Spinal cord (tissue), 10 donors: ENCODE measurements around the gene ZRANB1. TPM values are rescaled to one million over a fixed set of nuclear protein-coding genes. Genes with fewer than 3 reads are reported as not detected.

Experiments used
- DNase-seq, 6 donors: peaks; one replicate each; pipeline versions ENCODE4 v3.0.0 to v3.0.0-alpha.2; 2013 to 2015; ENCODE audit warnings: low spot score in 6 of 6, low read depth in 4 of 6
- H3K27ac ChIP-seq: one replicate; pipeline ENCODE4 v1.5.1; 2013; ENCODE audit warnings: low read depth, low read length, control low read depth
- H3K27me3 ChIP-seq: one replicate; pipeline ENCODE4 v1.6.1; 2013; ENCODE audit warnings: low read length; ENCODE audit not compliant: control insufficient read depth, insufficient read depth
- H3K36me3 ChIP-seq: one replicate; pipeline ENCODE4 v1.6.1; 2013; ENCODE audit warnings: low read length; ENCODE audit not compliant: control insufficient read depth, insufficient read depth
- H3K4me1 ChIP-seq: one replicate; pipeline ENCODE4 v1.6.1; 2013; ENCODE audit warnings: low read length; ENCODE audit not compliant: control insufficient read depth, insufficient read depth
- H3K4me3 ChIP-seq: one replicate; pipeline ENCODE4 v1.5.1; 2013; ENCODE audit warnings: low read depth, low read length, control low read depth
- H3K9me3 ChIP-seq: one replicate; pipeline ENCODE4 v1.6.1; 2013; ENCODE audit warnings: low read length; ENCODE audit not compliant: control insufficient read depth, insufficient read depth
- WGBS: methylation state at CpG from one replicate; pipeline ENCODE4 v1.1.5; 2013; ENCODE audit warnings: missing lambda C conversion rate; ENCODE audit not compliant: insufficient coverage; 5-methylcytosine and 5-hydroxymethylcytosine counted together
- long read RNA-seq, 4 donors: transcript quantifications; one replicate each; lab custom pipeline, GENCODE V29; 2026
- polyA plus RNA-seq, 2 donors: library from polyadenylated mRNA; unstranded; fragments of 120-200 nt; gene quantifications; one replicate each; pipeline ENCODE4 v1.2.1, GENCODE V29; 2013; ENCODE audit not compliant: insufficient read length in 2 of 2
- total RNA-seq, 2 donors: library from RNA; depleted of rRNA in 1 of 2; stranded (reverse); fragments of 120-200 nt in 1 of 2; fragments of >200 nt in 1 of 2; gene quantifications; one replicate each; pipeline versions ENCODE4 v1.2.3 to v1.2.4, GENCODE V29; 2013 to 2014
- donor health status: healthy.

Gene ZRANB1
- 10 to 100 TPM; 36.8 to 47.3 TPM for total RNA-seq
- polyA plus RNA-seq = 10 to 100 TPM; 25.5 to 26.5 TPM
- long read RNA-seq, donor 1, full-length matches to known transcripts = 8 of 64 reads
- long read RNA-seq, donor 1, partial matches to known transcripts = 25 of 64 reads
- long read RNA-seq, donor 1, other reads (novel, unspliced or antisense) = 31 of 64 reads
- long read RNA-seq, donor 2, full-length matches to known transcripts = 1 of 1 reads
- long read RNA-seq, donor 2, partial matches to known transcripts = 0 of 1 reads
- long read RNA-seq, donor 2, other reads (novel, unspliced or antisense) = 0 of 1 reads
- long read RNA-seq, donor 3, full-length matches to known transcripts = 3 of 3 reads
- long read RNA-seq, donor 3, partial matches to known transcripts = 0 of 3 reads
- long read RNA-seq, donor 3, other reads (novel, unspliced or antisense) = 0 of 3 reads
- long read RNA-seq, donor 4, partial matches to known transcripts = 87 of 95 reads
- long read RNA-seq, donor 4, other reads (novel, unspliced or antisense) = 8 of 95 reads

- Histone ChIP-seq H3K4me3 (no peak within 1 kb of the TSS), H3K4me1 (no peaks in the 10 kb centered on the region), H3K27me3 (no peaks in the 10 kb centered on the region), H3K9me3 (no peaks in the 10 kb centered on the region), H3K27ac (no peak within 1 kb of the TSS), H3K36me3 (no peaks in the 10 kb centered on the region)
- WGBS = no CpG with 5 or more reads among the region's 4 CpGs
- DNase-seq = peak in 1 of 6 donors; percentile 29
These were observed at the start of gene ZRANB1 for GRCh38 chr10:124941823-124942222. ZRANB1 (plus strand) TSS chr10:124942123; CDS start chr10:124942494, 371 bp downstream.

DNA sequence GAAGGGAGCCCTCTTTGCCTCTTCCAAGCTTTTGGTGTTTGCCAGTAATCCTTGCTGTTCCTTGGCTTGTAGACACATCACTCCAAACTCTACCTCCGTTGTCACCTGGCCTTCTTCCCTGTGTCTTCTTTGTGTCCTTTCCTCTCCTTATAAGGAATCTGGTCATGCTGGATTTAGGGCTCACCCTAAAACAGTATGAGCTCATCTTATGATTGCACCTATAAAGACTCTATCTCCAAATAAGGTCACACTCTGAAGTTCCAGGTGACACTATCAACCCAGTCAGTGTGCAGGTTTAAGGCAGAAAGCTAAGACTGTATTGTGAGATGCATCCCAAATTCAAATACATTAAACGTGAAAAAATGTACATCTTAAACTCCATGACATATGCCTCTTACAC lies 49.0 kb upstream of the ZRANB1 start:
- H3K36me3 ChIP-seq = no peaks in the 10 kb centered on the region

DNA sequence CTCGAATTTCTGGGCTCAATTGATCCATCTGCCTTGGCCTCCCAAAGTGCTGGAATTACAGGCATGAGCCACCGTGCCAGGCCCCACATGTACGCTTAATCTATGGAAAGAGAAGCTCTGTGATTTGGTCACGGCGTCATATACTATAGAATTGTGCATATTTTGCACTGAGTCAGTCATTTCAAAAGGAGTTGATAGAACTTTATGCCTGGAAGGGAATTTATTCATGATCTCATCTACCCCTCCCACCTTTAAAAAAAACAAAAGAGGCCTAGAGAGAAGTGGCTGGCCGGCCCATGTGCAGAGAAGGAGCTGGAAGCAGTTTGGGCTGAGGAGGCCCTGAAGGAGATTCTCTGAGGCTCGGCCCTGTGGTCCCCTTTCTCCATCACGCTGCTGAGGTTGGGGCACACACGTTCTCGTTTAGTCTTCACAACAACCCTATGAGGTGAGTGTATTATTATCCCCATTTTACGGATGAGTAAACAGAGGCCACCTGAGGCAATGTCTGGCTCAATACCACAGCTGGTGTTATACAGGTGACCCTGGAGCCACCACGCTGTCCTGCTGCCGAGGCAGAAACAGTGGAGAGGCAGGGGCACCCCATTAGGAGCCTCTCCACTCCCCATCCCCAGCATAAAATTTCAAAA lies 47.2 kb upstream of the ZRANB1 start:
- 78% methylated on average over 3 of the region's 13 CpGs for whole genome bisulfite sequencing
- no peaks in the 10 kb centered on the region for H3K9me3 ChIP-seq
- no peak overlapping the region for H3K4me3 ChIP-seq
- DNase-seq = no peak
- no peaks in the 10 kb centered on the region for H3K4me1 ChIP-seq
- no peak overlapping the region for H3K27ac ChIP-seq
- no peaks in the 10 kb centered on the region for H3K36me3 ChIP-seq
- H3K27me3 ChIP-seq = no peaks in the 10 kb centered on the region

More for the DNA sequence above, 49.0 kb upstream of the ZRANB1 start:
- Histone ChIP-seq H3K4me1 (no peaks in the 10 kb centered on the region), H3K27ac (no peak overlapping the region), H3K9me3 (no peaks in the 10 kb centered on the region), H3K27me3 (no peaks in the 10 kb centered on the region), H3K4me3 (no peak overlapping the region)
- no peak for DNase-seq
- 33% methylated on average over 1 of the region's 2 CpGs for WGBS

- Histone ChIP-seq H3K27me3 (no peaks in the 10 kb centered on the region), H3K36me3 (no peaks in the 10 kb centered on the region), H3K9me3 (no peaks in the 10 kb centered on the region), H3K4me3 (no peak overlapping the region), H3K4me1 (no peaks in the 10 kb centered on the region), H3K27ac (no peak overlapping the region)
- DNase-seq = no peak
- WGBS = no CpG with 5 or more reads among the region's 4 CpGs
These were observed 45.2 kb upstream of the ZRANB1 start for GRCh38 chr10:124896751-124897150.

DNA sequence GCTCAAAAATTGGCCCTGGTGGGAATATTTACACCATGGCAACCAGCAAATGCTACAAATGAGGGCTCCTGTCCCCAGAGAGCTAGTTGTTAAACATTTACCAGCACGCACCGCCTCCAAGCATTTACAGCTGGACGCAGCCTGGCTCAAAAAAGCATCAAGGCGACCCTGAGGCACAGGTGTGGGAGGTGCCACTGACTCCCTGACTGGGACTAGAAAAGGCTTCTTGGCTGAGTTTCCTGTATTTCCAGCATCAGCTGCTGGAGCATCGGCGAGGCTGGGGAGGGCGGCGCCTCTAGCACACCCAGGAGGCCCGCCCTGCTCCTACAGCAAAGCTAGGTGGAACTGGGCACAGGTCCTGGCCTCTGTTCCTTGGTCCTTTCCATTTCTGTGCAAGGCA lies 43.5 kb upstream of the ZRANB1 start:
- H3K9me3 ChIP-seq = no peaks in the 10 kb centered on the region
- H3K27me3 ChIP-seq = no peaks in the 10 kb centered on the region
- 59% methylated on average over 8 of the region's 9 CpGs for WGBS
- H3K4me3 ChIP-seq = no peak overlapping the region
- no peak overlapping the region for H3K27ac ChIP-seq
- DNase-seq = peak in 1 of 6 donors; percentile 57
- H3K36me3 ChIP-seq = no peaks in the 10 kb centered on the region
- H3K4me1 ChIP-seq = no peaks in the 10 kb centered on the region

GRCh38 chr10:124899151-124899550 lies 42.8 kb upstream of the ZRANB1 start:
- H3K36me3 ChIP-seq = no peaks in the 10 kb centered on the region
- DNase-seq = no peak
- 95% methylated on average over 10 of the region's 11 CpGs for WGBS
- no peaks in the 10 kb centered on the region for H3K27me3 ChIP-seq
- H3K4me1 ChIP-seq = no peaks in the 10 kb centered on the region
- no peak overlapping the region for H3K27ac ChIP-seq
- H3K4me3 ChIP-seq = no peak overlapping the region
- H3K9me3 ChIP-seq = no peaks in the 10 kb centered on the region

DNA sequence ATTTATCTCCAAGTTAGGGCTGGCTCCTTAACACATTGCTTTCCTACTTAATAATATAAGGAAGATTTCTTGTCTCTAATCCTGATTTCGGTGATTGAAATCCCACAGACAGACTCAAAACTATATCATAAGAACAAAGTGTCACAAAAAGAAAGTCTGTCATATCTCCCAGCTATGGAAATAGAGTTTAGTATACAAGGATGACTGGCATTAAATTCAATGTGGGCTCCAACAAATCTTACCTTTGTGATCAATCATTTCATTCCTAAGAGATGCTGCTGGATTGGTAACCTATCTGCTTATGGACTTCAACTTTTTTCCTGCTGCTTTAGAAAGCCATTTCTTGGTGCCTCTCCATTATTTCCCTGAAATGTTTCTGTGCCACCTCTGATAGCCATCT lies 39.5 kb upstream of the ZRANB1 start:
- no peaks in the 10 kb centered on the region for H3K4me1 ChIP-seq
- H3K4me3 ChIP-seq = no peak overlapping the region
- no peaks in the 10 kb centered on the region for H3K27me3 ChIP-seq
- DNase-seq = no peak
- no peaks in the 10 kb centered on the region for H3K9me3 ChIP-seq
- WGBS = no CpG with 5 or more reads among the region's 1 CpG
- no peaks in the 10 kb centered on the region for H3K36me3 ChIP-seq
- H3K27ac ChIP-seq = no peak overlapping the region

DNA sequence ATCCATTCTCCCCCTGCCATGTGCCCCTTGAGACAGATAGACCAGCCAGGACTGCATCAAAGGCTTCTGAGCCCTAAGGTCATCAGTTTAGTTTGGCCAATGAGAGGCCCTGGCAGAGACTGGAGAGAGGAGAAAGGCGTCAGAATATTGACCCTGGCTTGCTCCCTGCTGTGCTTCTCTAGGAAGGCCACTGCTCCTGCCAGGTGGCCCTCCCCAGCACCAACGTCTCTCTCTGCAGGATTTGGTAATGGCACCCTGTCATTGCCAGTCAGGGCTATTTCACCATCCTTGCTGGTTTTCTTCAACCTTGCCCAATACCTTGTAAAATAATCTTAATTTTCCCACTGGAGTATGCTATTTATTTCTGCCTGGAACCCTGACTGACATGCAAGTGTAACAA lies 38.8 kb upstream of the ZRANB1 start:
- H3K4me3 ChIP-seq = no peak overlapping the region
- H3K27ac ChIP-seq = no peak overlapping the region
- no peaks in the 10 kb centered on the region for H3K4me1 ChIP-seq
- peak in 1 of 6 donors; percentile 54 for DNase-seq
- 0% methylated on average over 2 of the region's 2 CpGs for WGBS
- H3K27me3 ChIP-seq = no peaks in the 10 kb centered on the region
- H3K36me3 ChIP-seq = no peaks in the 10 kb centered on the region
- no peaks in the 10 kb centered on the region for H3K9me3 ChIP-seq

DNA sequence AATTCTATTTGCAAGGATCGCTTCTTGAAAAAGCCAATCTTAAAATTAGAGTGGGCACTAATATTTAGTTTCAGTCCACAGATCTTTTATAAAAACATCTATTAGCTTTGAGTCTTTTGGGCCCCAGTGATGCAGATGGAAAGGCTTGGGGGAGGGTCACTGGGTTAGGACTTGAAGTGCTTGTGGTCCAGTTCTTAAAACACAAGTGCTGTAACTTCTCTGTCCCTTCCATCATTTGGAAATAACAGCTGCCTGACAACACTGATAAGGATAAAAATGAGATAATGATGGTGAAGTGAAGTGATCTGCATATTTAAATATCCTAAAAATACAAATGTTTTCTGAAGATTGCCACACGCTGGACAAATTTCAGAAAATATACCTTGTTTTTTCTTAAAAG lies 37.1 kb upstream of the ZRANB1 start:
- no peaks in the 10 kb centered on the region for H3K36me3 ChIP-seq
- no CpG with 5 or more reads among the region's 2 CpGs for WGBS
- no peaks in the 10 kb centered on the region for H3K9me3 ChIP-seq
- H3K27me3 ChIP-seq = no peaks in the 10 kb centered on the region
- H3K4me1 ChIP-seq = no peaks in the 10 kb centered on the region
- DNase-seq = no peak
- no peak overlapping the region for H3K4me3 ChIP-seq
- H3K27ac ChIP-seq = no peak overlapping the region
